Spleen (tissue), 7 donors: Measurements from ENCODE around the gene GALNT18.

Source experiments
- CTCF ChIP-seq, 11 experiments: fragments of 200-600 bp in 7 of 11; fragments of 450-650 bp in 4 of 11; sonication (generic) in 4 of 11; IDR thresholded peaks in 8 of 11; conservative IDR thresholded peaks in 3 of 11; 1 replicate in 7 of 11; 2 replicates in 4 of 11; pipeline versions ENCODE4 v1.4.0 to v1.8.0; 2016 to 2021; ENCODE audit warnings: antibody characterized with exemption in 11 of 11, inconsistent platforms in 4 of 11, mild to moderate bottlenecking in 1 of 11
- POLR2A ChIP-seq, 3 donors: fragments of 450-650 bp; IDR thresholded peaks; one replicate each; pipeline ENCODE4 v1.5.1; 2017; ENCODE audit warnings: antibody characterized with exemption in 3 of 3, mild to moderate bottlenecking in 1 of 3
- POLR2AphosphoS5 ChIP-seq, 3 donors: sonication (generic); formaldehyde crosslinking; IDR thresholded peaks; one replicate each; pipeline ENCODE4 v1.5.1; 2017; ENCODE audit warnings: antibody characterized with exemption in 3 of 3
- donor health status: DM: no; HTN: no; CAD: no; lungs with moderate emphysema.
- donor health status: DM: no; HTN: no; CAD: no.
- donor health status: DM: no; HTN: no; CAD: no.

GRCh38 chr11:11641581-11641980 is 19.8 kb upstream of the GALNT18 start:
- no peak for TF ChIP-seq POLR2A (IDR thresholded peaks at IDR 0.05)
- no peak for TF ChIP-seq POLR2AphosphoS5 (IDR thresholded peaks at IDR 0.05)
- no peak for TF ChIP-seq CTCF (IDR thresholded peaks at IDR 0.05 in 8 of 11, conservative IDR thresholded peaks at IDR 0.05 in 3 of 11)
